BLaER1 (cell line): ENCODE measurements around the gene NKIRAS1.

Experiments
- H3K27ac ChIP-seq: shearing (Covaris generic); formaldehyde crosslinking; 2 replicates; pipeline ENCODE4 v1.8.1; 2022
- H3K27me3 ChIP-seq: shearing (Covaris generic); formaldehyde crosslinking; 2 replicates; pipeline ENCODE4 v1.8.1; 2022
- H3K36me3 ChIP-seq: shearing (Covaris generic); formaldehyde crosslinking; 2 replicates; pipeline ENCODE4 v1.8.1; 2022
- H3K4me1 ChIP-seq: shearing (Covaris generic); formaldehyde crosslinking; 2 replicates; pipeline ENCODE4 v1.8.1; 2022
- H3K4me2 ChIP-seq: shearing (Covaris generic); formaldehyde crosslinking; 2 replicates; pipeline ENCODE4 v1.8.1; 2022
- H3K4me3 ChIP-seq: shearing (Covaris generic); formaldehyde crosslinking; 2 replicates; pipeline ENCODE4 v1.8.1; 2022
- H3K9ac ChIP-seq: shearing (Covaris generic); formaldehyde crosslinking; 2 replicates; pipeline ENCODE4 v1.8.1; 2022
- H3K9me3 ChIP-seq: shearing (Covaris generic); formaldehyde crosslinking; 2 replicates; pipeline ENCODE4 v1.8.1; 2022
- H4K20me1 ChIP-seq: shearing (Covaris generic); formaldehyde crosslinking; 2 replicates; pipeline ENCODE4 v1.8.1; 2022
- Cebpa-rat ChIP-seq: shearing (Covaris generic); IDR thresholded peaks from 2 replicates; pipeline ENCODE4 v1.8.1; 2022

The NKIRAS1 gene

DNA sequence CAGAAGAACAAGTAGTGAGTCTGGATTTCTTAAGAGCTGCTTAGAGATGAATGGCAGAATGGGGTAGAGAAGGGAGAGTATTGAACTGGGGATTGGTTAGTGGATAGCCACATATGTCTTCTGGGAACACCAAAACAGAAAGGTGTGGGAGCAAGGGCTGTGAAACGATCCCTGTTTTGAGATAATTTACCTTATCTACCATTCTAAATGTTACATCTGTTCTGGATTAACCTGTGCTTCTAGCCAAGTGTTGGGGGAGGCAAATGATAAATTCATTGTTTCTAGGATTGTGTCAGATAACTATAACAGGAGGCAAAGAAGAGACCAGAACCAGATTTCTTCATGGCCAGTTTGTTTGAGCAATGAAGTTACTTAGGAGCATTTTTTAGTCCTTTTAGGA, 36.7 kb upstream of the NKIRAS1 start:
- Histone ChIP-seq H3K9me3 (no peaks in the 10 kb centered on the region), H3K9ac (no peak overlapping the region), H4K20me1 (peaks cover 95% of the 10 kb centered on the region), H3K4me3 (no peak overlapping the region), H3K4me1 (peaks cover 45% of the 10 kb centered on the region), H3K27me3 (no peaks in the 10 kb centered on the region), H3K27ac (no peak overlapping the region), H3K4me2 (peak overlapping the region; percentile 76), H3K36me3 (peaks cover 3% of the 10 kb centered on the region; the same call in 1 of the 2 replicates)
- no peak for TF ChIP-seq Cebpa-rat

DNA sequence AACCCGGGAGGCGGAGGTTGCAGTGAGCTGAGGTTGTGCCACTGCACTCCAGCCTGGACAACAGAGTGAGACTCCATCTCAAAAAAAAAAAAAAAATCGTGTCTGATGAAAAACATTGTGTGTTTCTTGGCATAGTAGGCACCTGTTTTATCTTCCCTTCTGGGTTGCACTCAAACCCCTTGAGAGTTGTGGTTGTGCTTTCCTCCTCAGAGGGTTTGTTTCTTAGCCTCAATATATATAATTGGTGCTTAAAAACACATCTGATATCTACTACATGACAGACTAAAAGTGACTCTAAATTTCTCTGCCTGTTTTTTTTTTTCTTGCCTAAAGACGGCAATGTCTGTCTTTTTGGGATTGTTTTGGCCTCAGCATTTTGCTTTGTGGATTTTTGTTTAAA, 35.9 kb upstream of the NKIRAS1 start:
- Histone ChIP-seq H3K27ac (no peak overlapping the region), H3K27me3 (no peaks in the 10 kb centered on the region), H3K36me3 (peaks cover 3% of the 10 kb centered on the region; the same call in 1 of the 2 replicates), H3K9ac (no peak overlapping the region), H3K4me1 (peaks cover 45% of the 10 kb centered on the region), H3K4me3 (no peak overlapping the region), H3K4me2 (peak overlapping the region; percentile 76), H3K9me3 (no peaks in the 10 kb centered on the region), H4K20me1 (peaks cover 95% of the 10 kb centered on the region)
- TF ChIP-seq Cebpa-rat: no peak

DNA sequence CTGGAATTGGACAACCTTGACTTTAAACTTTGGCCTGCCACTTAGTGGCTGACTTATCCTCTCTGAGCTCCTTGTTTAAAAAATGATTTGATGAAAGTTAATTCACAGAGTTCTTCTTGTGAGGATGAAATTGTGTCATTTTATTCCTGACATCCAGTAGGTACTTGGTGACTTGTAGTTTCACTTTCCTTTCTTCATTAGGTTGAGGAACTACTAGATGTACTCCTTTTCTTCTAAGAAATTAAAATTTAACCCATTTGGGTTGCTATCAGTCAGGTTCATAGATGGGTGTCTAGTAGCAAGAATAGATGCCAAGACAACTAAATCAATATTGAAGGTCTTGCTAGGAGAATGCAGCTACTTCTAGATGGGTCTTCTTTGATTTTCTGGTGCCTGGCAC, 33.5 kb upstream of the NKIRAS1 start:
- Histone ChIP-seq H4K20me1 (peaks cover 91% of the 10 kb centered on the region), H3K9me3 (no peaks in the 10 kb centered on the region), H3K27me3 (no peaks in the 10 kb centered on the region), H3K36me3 (no peaks in the 10 kb centered on the region), H3K4me1 (peaks cover 56% of the 10 kb centered on the region), H3K9ac (no peak overlapping the region), H3K4me2 (peak overlapping the region; percentile 40), H3K4me3 (no peak overlapping the region), H3K27ac (no peak overlapping the region)
- TF ChIP-seq Cebpa-rat: no peak

DNA sequence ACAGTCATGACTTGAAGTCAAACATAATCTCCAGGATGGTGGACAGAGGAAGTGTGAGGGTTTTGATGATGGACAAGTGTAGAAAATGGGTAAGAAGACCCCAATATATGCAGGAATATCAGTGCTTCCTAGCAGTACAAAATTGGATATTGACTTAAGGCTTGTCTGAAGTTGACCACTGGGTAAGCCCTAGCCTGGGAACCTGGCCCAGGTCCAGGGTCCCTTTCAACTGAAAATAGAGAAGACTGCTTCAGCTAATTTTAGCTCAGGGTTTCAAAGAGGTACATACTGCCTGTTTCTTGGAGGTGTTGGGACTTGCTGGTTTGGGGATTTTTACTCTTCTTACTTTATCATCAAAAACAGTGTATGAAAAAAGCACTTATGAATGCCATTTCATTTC, 33.0 kb upstream of the NKIRAS1 start:
- H3K27me3 ChIP-seq: peaks cover 2% of the 10 kb centered on the region; the same call in 1 of the 2 replicates
- H4K20me1 ChIP-seq: peaks cover 86% of the 10 kb centered on the region
- peak overlapping the region; percentile 40 for H3K4me2 ChIP-seq
- TF ChIP-seq Cebpa-rat: no peak
- H3K4me3 ChIP-seq: no peak overlapping the region
- H3K36me3 ChIP-seq: no peaks in the 10 kb centered on the region
- H3K9ac ChIP-seq: no peak overlapping the region
- H3K9me3 ChIP-seq: no peaks in the 10 kb centered on the region
- peaks cover 56% of the 10 kb centered on the region for H3K4me1 ChIP-seq
- H3K27ac ChIP-seq: no peak overlapping the region

DNA sequence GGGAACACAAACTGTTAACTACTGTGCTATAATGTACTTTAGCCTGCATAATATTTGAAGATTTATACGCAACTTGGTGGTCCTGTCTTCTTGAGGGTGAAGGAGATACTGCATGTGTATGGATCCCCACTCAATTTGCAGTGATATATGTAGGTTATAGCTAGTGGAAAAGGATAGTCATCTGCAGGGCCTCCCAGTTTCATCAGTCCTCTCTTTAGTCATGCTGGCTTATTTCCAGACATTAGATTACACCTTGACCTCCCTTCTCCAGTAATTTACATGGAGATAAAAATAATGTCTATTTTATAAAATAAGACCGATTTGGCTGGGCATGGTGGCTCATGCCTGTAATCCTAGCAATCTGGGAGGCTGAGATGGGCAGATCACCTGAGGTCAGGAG, 32.0 kb upstream of the NKIRAS1 start:
- no peak for TF ChIP-seq Cebpa-rat
- Histone ChIP-seq H3K4me2 (no peak overlapping the region), H3K9ac (no peak overlapping the region), H3K27me3 (peaks cover 12% of the 10 kb centered on the region), H4K20me1 (peaks cover 76% of the 10 kb centered on the region), H3K27ac (no peak overlapping the region), H3K9me3 (no peaks in the 10 kb centered on the region), H3K4me3 (no peak overlapping the region), H3K36me3 (no peaks in the 10 kb centered on the region), H3K4me1 (peaks cover 57% of the 10 kb centered on the region)

DNA sequence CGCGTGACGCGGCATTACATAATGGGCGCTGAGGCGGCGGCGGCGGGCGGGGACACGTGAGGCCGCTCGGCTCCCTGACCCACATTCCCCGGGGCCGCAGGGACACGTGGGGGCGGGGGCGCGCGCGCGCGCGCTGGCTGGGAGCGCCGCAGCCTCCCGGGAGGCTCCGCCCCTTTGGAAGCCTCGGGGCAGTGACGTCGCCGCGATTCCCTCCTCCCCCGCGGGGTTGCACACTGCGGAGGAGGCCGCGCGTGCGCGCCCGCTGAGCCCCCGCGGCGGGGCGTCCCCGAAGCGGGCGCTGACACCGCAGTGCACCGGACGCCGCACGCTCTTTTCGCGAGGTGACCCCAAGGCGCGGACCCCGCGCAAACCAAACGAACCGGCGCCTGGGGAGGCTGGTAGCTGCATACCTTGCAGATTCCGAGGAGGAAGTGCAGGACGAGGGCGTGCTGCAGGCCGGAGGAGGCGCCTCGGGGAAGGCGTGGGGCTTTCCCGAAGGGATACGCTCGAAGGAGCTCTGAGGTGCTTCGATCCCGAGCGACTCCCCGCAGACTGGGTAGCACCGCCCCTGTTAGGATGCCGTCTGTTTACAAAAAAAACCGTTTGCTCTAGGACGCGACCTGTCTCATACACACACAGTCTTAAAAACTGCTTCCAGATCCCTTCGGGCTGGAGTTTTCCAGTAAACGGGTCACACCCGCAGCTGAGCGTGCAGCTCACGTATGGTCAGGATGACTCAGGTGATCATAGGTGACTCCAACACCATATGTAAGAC, 29.3 kb upstream of the NKIRAS1 start:
- H3K4me2 ChIP-seq: peak overlapping the region; percentile 89
- peak overlapping the region; percentile 89 for H3K27ac ChIP-seq
- H3K4me3 ChIP-seq: peak overlapping the region; percentile 71
- peaks cover 20% of the 10 kb centered on the region for H3K27me3 ChIP-seq
- H3K36me3 ChIP-seq: no peaks in the 10 kb centered on the region
- H3K9ac ChIP-seq: peak overlapping the region; percentile 86
- H4K20me1 ChIP-seq: peaks cover 49% of the 10 kb centered on the region
- H3K4me1 ChIP-seq: peaks cover 30% of the 10 kb centered on the region
- TF ChIP-seq Cebpa-rat: no peak
- H3K9me3 ChIP-seq: no peaks in the 10 kb centered on the region

DNA sequence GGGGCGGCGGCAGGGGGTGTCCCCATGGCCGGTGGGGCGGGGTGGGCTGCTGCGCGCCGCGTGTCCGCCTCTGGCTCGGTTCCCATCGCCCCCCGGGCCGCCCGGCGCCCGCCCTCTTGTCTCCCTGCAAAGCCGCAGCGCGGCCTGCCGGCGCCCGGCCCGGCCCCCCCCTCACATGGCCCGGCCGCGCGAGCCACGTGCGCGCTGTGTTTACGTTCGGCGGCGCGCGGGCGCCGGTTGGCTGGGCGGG, 28.8 kb upstream of the NKIRAS1 start:
- H4K20me1 ChIP-seq: peaks cover 44% of the 10 kb centered on the region
- H3K4me3 ChIP-seq: peak overlapping the region; percentile 71
- peaks cover 27% of the 10 kb centered on the region for H3K4me1 ChIP-seq
- peaks cover 20% of the 10 kb centered on the region for H3K27me3 ChIP-seq
- H3K9ac ChIP-seq: peak overlapping the region; percentile 86
- H3K4me2 ChIP-seq: peak overlapping the region; percentile 71
- peak overlapping the region; percentile 89 for H3K27ac ChIP-seq
- H3K9me3 ChIP-seq: no peaks in the 10 kb centered on the region
- H3K36me3 ChIP-seq: no peaks in the 10 kb centered on the region
- TF ChIP-seq Cebpa-rat: no peak

DNA sequence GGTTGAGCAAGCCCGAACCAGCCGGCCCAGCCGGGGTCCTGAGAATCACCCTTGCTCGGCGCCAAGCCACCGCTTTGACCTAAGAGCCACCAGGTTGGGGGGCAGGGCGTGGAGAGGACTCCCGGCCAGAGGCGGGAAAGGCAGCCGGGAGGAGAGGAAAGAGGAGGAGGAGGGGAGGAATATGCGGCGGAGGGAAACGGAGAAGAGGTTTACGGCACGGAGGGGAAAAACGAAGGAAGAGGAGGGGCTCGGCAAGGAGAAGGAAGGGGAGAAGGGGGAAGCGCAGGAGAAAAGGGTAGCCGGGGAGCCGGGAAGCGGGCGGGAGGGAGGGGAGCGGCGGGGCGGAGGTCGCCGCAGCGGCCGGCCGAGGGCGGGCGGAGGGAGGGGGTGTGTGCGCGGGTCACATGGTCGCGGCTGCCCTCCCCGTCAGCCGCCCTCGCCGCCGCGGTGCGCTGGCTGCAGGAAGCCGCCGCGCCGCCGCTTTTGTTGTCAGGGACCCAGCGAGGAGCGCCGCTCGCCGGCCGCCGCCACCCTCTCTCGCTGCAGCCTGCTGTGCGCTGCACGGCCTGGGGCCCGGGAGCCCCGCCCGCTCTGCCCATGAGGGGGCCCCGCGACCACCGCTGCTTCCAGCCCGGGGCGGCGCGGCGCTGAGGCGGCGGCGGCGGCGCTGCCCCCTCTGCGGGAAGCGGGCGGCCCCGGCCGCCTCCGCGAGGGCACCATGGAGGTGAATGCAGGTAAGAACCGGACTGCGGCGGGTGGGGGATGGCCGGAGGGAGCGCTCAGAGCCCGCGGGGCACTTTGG, 28.3 kb upstream of the NKIRAS1 start, which contains the start of gene NR1D2:
TSS of gene NR1D2 (plus strand) at position 426 of the 802 bp plus-strand sequence. CDS start at position 719, 293 bp downstream.
- TF ChIP-seq Cebpa-rat: no peak
- Histone ChIP-seq H3K36me3 (no peaks in the 10 kb centered on the region), H3K9ac (peak within 1 kb of the TSS; percentile 86), H3K4me2 (peak within 1 kb of the TSS; percentile 89), H3K4me1 (peaks cover 22% of the 10 kb centered on the region), H3K4me3 (peak within 1 kb of the TSS; percentile 71), H3K9me3 (no peaks in the 10 kb centered on the region), H3K27ac (peak within 1 kb of the TSS; percentile 89), H4K20me1 (peaks cover 39% of the 10 kb centered on the region), H3K27me3 (peaks cover 20% of the 10 kb centered on the region)

DNA sequence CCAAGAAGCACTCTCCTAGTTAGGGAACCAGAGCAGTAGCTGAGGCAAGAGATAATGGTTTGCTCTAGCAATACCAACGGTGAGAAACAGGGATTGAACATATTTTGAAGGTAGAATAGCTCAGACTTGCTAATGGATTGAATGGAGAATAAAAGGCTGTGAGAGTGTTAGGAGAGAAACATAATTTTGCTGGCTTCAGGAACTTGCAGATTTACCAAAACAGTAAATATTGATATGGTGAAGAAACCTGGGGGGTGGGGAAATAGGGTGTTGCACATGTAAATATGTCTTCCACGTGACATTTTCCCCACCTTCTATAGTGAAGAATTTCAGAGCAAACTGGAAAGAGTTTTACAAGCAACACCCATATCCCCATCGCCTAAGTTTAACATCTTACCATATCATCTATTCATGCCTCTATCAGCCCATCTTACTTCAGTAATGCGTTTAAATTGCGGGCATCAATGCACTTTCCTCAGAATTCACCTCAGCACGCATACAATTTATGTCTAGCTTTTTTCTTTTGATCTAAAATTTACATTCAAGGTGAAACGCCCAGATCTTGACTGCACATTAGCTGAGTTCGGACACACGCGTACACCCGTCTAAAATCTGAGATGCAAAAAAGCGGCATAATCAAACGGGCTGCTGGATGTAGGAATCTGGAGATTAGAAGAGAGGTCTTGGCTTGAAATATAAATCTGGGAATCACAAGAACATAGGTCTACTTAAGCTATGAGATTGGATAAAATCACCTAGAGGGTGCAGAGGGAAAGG, 27.4 kb upstream of the NKIRAS1 start:
- no peak overlapping the region for H3K27ac ChIP-seq
- H4K20me1 ChIP-seq: peaks cover 30% of the 10 kb centered on the region
- no peak overlapping the region for H3K9ac ChIP-seq
- H3K36me3 ChIP-seq: no peaks in the 10 kb centered on the region
- no peak for TF ChIP-seq Cebpa-rat
- H3K4me2 ChIP-seq: peak overlapping the region; percentile 82
- H3K27me3 ChIP-seq: peaks cover 20% of the 10 kb centered on the region
- H3K4me3 ChIP-seq: peak overlapping the region; percentile 71
- H3K9me3 ChIP-seq: no peaks in the 10 kb centered on the region
- H3K4me1 ChIP-seq: peaks cover 15% of the 10 kb centered on the region

DNA sequence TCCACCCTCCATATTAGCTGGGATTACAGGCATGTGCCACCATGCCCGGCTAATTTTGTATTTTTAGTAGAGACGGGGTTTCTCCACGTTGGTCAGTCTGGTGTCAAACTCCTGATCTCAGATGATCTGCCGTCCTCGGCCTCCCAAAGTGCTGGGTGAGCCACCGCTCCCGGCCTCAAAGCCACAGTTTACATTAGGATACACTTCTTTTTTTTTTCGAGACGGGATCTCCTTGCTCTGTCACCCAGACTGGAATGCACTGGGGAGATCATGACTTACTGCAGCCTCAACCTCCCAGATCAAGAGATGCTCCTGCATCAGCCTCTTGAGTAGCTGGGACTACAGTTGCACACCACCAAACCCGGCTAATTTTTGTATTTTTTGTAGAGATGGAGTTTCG, 25.8 kb upstream of the NKIRAS1 start:
- no peak for TF ChIP-seq Cebpa-rat
- H4K20me1 ChIP-seq: peaks cover 14% of the 10 kb centered on the region
- no peak overlapping the region for H3K9ac ChIP-seq
- no peak overlapping the region for H3K4me2 ChIP-seq
- H3K27me3 ChIP-seq: peaks cover 20% of the 10 kb centered on the region
- H3K27ac ChIP-seq: no peak overlapping the region
- H3K36me3 ChIP-seq: no peaks in the 10 kb centered on the region
- peaks cover 15% of the 10 kb centered on the region for H3K4me1 ChIP-seq
- no peaks in the 10 kb centered on the region for H3K9me3 ChIP-seq
- no peak overlapping the region for H3K4me3 ChIP-seq
